ENCODE results near the gene CD74. TPM values are rescaled to one million over a fixed set of nuclear protein-coding genes. Genes with fewer than 3 reads are reported as not detected.

CD74 gene
- total RNA-seq, 1 donor from 2014 or later, result 194 TPM

GRCh38 chr5:150358261-150359095 lies 54.2 kb downstream of the CD74 start:
- DNase-seq, result no peak

GRCh38 chr5:150357326-150358260 lies 55.1 kb downstream of the CD74 start, which contains the start of gene TCOF1:
TCOF1 (plus strand) TSS chr5:150357697; CDS start chr5:150357747, 50 bp downstream.
- peak; percentile 86 for DNase-seq

GRCh38 chr5:150356575-150357294 lies 56.0 kb downstream of the CD74 start:
- DNase-seq, result no peak

GRCh38 chr5:150355791-150356190 lies 56.9 kb downstream of the CD74 start:
- DNase-seq, result no peak

GRCh38 chr5:150353032-150353675 lies 59.6 kb downstream of the CD74 start:
- DNase-seq, result no peak

- DNase-seq, result no peak
Observed at GRCh38 chr5:150352244-150353031, 60.3 kb downstream of the CD74 start.

Other genes with a start within 250 kb of the CD74 start
- 0.49 TPM for gene CDX1, start 246.1 kb downstream of the CD74 start, total RNA-seq
- gene SLC6A7, start 222.8 kb downstream of the CD74 start, total RNA-seq, result not detected
- gene CAMK2A, start 123.1 kb downstream of the CD74 start, total RNA-seq, result 4.0 TPM
- 2.6 TPM for gene ARSI, start 110.0 kb downstream of the CD74 start, total RNA-seq
- gene TCOF1, start 55.2 kb downstream of the CD74 start, total RNA-seq, result 11.9 TPM
- gene RPS14, start 36.8 kb upstream of the CD74 start, total RNA-seq, result 2,415 TPM
- 28.6 TPM for gene NDST1, start 95.2 kb upstream of the CD74 start, total RNA-seq
- gene SYNPO, start 227.8 kb upstream of the CD74 start, total RNA-seq, result 3.9 TPM
- 3.1 TPM for gene MYOZ3, start 248.3 kb upstream of the CD74 start, total RNA-seq